Stimulated activated naive CD8-positive, alpha-beta T cell treated with anti-CD3 and anti-CD28 coated beads, Interleukin-15, Interleukin-2, amounts not matched to agents 100 ng/mL and 50 ng/mL, for 24 hours (primary cell): Measurements from ENCODE around the gene THOP1.

Source experiments
- H3K27ac Mint-ChIP-seq: one replicate; pipeline ENCODE4 v1.8.0; 2021; ENCODE audit warnings: mild to moderate bottlenecking, mixed read lengths
- H3K27me3 Mint-ChIP-seq: one replicate; pipeline ENCODE4 v1.8.0; 2021; ENCODE audit warnings: mixed read lengths
- H3K36me3 Mint-ChIP-seq: one replicate; pipeline ENCODE4 v1.8.0; 2021; ENCODE audit warnings: low read depth, mixed read lengths
- H3K4me1 Mint-ChIP-seq: one replicate; pipeline ENCODE4 v1.8.0; 2021; ENCODE audit warnings: low read depth, mixed read lengths
- H3K4me3 Mint-ChIP-seq: one replicate; pipeline ENCODE4 v1.8.0; 2021; ENCODE audit warnings: mild to moderate bottlenecking, mixed read lengths
- H3K9me3 Mint-ChIP-seq: one replicate; pipeline ENCODE4 v1.8.0; 2021; ENCODE audit warnings: mixed read lengths

THOP1 gene

GRCh38 chr19:2785244-2785997 is at the start of gene THOP1:
Gene THOP1 (plus strand): TSS chr19:2785503. CDS start chr19:2785663, 160 bp downstream.
- H3K27me3 Mint-ChIP-seq = no peaks in the 10 kb centered on the region
- no peaks in the 10 kb centered on the region for H3K9me3 Mint-ChIP-seq
- peaks cover 33% of the 10 kb centered on the region for H3K36me3 Mint-ChIP-seq
- H3K4me1 Mint-ChIP-seq = peaks cover 71% of the 10 kb centered on the region
- peak within 1 kb of the TSS; percentile 97 for H3K27ac Mint-ChIP-seq
- peak within 1 kb of the TSS; percentile 96 for H3K4me3 Mint-ChIP-seq

GRCh38 chr19:2736550-2737190 is 48.6 kb upstream of the THOP1 start:
- H3K4me1 Mint-ChIP-seq = peaks cover 15% of the 10 kb centered on the region
- peaks cover 4% of the 10 kb centered on the region for H3K27me3 Mint-ChIP-seq
- H3K27ac Mint-ChIP-seq = no peak overlapping the region
- peaks cover 38% of the 10 kb centered on the region for H3K36me3 Mint-ChIP-seq
- H3K4me3 Mint-ChIP-seq = no peak overlapping the region
- no peaks in the 10 kb centered on the region for H3K9me3 Mint-ChIP-seq

DNA sequence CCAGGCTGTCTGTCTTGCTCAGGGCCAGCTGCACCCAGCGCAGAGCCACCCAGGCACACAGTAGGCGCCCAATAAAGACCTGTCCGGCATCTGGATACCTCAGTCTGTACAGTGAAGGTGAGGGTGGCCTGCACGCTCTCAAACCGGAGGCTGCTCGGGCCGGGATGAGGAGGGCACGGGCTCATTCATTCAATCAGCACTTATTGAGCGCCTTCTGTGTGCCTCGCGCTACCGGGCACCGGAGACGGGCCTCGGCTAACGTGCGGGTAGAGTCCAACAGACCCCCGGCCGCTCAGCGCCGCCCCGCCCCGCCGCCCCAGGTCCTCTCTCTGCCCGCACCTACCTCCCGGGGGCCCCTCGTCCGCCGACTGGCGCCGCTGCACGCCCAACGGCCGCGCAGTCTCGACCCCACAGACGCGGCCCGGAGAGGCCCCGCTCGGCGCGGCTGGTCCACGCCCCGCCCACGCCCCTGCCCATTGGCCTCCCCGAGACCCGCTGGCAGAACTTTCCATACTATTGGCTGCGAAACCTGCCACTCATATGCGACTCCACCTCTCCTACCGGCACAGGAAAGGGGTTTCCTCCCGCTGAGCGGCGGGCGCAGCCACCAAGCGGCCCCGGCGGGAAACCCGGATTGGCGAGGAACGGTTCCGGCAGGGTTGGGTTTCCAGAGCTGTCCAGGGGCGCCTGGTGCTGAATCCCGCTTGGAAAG is 45.5 kb upstream of the THOP1 start, which contains the start of gene SLC39A3:
Gene SLC39A3, minus strand, starts transcription at position 416 of the 712 bp plus-strand sequence. CDS start 2,760 bp downstream, outside the sequence.
- peaks cover 28% of the 10 kb centered on the region for H3K36me3 Mint-ChIP-seq
- no peaks in the 10 kb centered on the region for H3K9me3 Mint-ChIP-seq

DNA sequence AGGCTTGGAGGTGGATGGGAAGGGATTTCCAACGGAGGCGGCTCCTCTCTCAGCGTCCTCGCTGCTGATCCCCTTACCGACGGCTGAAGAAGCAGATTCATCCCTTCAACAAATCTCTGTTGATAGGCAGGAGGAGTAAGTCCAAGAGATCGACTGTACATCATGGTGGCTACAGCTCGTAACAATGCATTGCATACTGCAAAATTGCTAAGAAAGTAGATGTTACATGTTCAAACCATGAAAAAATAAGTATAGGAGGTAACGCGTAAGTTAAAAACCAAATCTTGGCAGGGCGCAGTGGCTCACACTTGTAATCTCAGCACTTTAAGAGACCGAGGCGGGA is 45.0 kb upstream of the THOP1 start:
- H3K4me1 Mint-ChIP-seq = peaks cover 15% of the 10 kb centered on the region

More for the DNA sequence above, 45.5 kb upstream of the THOP1 start, which contains the start of gene SLC39A3:
- Mint-ChIP-seq H3K27ac (peak within 1 kb of the TSS; percentile 79), H3K27me3 (peaks cover 15% of the 10 kb centered on the region), H3K4me3 (peak within 1 kb of the TSS; percentile 93), H3K4me1 (peaks cover 15% of the 10 kb centered on the region)

DNA sequence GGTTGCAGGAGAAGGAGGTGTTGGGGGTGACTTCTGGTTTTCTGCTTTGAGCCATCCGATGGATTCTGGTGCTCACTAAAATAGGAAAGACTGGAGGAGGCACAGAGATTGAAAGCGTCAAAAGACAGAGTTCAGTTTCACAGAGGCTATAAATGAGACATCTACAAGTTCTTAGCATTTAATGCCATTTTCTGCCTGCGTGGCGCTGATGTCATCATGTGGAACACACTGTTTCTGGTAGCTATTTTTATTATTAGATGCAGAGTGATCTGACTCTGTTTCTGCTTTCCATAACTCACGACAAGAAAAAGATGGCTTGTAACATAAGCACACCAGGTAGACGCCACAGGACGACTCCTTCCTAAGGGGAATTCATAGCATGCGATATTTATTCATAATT is 42.2 kb upstream of the THOP1 start:
- peaks cover 14% of the 10 kb centered on the region for H3K4me1 Mint-ChIP-seq
- no peak overlapping the region for H3K27ac Mint-ChIP-seq
- no peaks in the 10 kb centered on the region for H3K9me3 Mint-ChIP-seq
- H3K4me3 Mint-ChIP-seq = no peak overlapping the region
- peaks cover 15% of the 10 kb centered on the region for H3K27me3 Mint-ChIP-seq
- H3K36me3 Mint-ChIP-seq = peaks cover 5% of the 10 kb centered on the region

More for the DNA sequence above, 45.0 kb upstream of the THOP1 start:
- H3K4me3 Mint-ChIP-seq = peak overlapping the region; percentile 49
- H3K9me3 Mint-ChIP-seq = no peaks in the 10 kb centered on the region
- no peak overlapping the region for H3K27ac Mint-ChIP-seq
- peaks cover 15% of the 10 kb centered on the region for H3K27me3 Mint-ChIP-seq
- peaks cover 24% of the 10 kb centered on the region for H3K36me3 Mint-ChIP-seq

DNA sequence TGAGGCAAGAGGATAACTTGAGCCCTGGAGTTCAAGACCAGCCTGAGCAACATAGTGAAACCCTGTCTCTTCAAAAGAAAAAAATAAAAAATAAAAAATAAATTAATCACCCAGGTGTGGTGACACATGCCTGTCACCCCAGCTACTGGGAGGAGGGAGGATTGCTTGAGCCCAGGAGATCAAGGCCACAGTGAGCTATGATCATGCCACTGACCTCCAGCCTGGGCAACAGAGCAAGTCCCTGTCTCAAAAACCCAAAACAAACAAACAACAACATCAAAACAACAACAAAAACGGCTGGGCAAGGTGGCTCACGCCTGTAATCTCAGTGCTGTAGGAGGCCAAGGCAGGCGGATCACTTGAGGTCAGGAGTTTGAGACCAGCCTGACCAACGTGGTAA is 41.2 kb upstream of the THOP1 start:
- Mint-ChIP-seq H3K4me1 (peaks cover 7% of the 10 kb centered on the region), H3K36me3 (no peaks in the 10 kb centered on the region), H3K4me3 (no peak overlapping the region), H3K9me3 (no peaks in the 10 kb centered on the region), H3K27me3 (peaks cover 15% of the 10 kb centered on the region), H3K27ac (no peak overlapping the region)

GRCh38 chr19:2747349-2747748 is 38.0 kb upstream of the THOP1 start:
- Mint-ChIP-seq H3K4me3 (no peak overlapping the region), H3K27ac (no peak overlapping the region), H3K9me3 (no peaks in the 10 kb centered on the region), H3K36me3 (no peaks in the 10 kb centered on the region), H3K4me1 (no peaks in the 10 kb centered on the region), H3K27me3 (peaks cover 7% of the 10 kb centered on the region)

- Mint-ChIP-seq H3K27ac (no peak overlapping the region), H3K9me3 (no peaks in the 10 kb centered on the region), H3K36me3 (peaks cover 21% of the 10 kb centered on the region), H3K4me1 (peaks cover 8% of the 10 kb centered on the region), H3K27me3 (no peaks in the 10 kb centered on the region), H3K4me3 (no peak overlapping the region)
Observed at GRCh38 chr19:2750808-2751437, 34.4 kb upstream of the THOP1 start.

DNA sequence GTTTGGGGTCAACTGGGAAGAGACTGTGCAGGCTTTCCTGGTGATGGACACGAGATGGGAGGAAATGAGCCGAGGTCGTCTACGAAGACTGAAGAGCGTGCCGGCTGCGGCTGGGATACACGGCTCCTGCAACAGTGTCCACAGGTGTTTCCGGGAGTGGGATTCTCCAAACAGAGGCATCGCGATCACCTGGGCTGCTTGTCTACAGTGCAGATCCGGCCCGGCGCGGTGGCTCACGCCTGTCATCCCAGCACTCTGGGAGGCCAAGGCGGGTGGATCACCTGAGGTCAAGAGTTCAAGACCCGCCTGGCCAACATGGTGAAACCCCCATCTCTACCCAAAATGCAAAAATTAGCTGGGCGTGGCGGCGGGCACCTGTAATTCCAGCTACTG is 33.9 kb upstream of the THOP1 start:
- Mint-ChIP-seq H3K9me3 (no peaks in the 10 kb centered on the region), H3K27me3 (no peaks in the 10 kb centered on the region), H3K27ac (no peak overlapping the region)

GRCh38 chr19:2754659-2755447 is 30.4 kb upstream of the THOP1 start:
- peaks cover 11% of the 10 kb centered on the region for H3K4me1 Mint-ChIP-seq
- no peaks in the 10 kb centered on the region for H3K9me3 Mint-ChIP-seq
- peaks cover 40% of the 10 kb centered on the region for H3K36me3 Mint-ChIP-seq
- no peaks in the 10 kb centered on the region for H3K27me3 Mint-ChIP-seq
- no peak overlapping the region for H3K27ac Mint-ChIP-seq
- H3K4me3 Mint-ChIP-seq = no peak overlapping the region

More for the DNA sequence above, 33.9 kb upstream of the THOP1 start:
- no peak overlapping the region for H3K4me3 Mint-ChIP-seq
- H3K4me1 Mint-ChIP-seq = peaks cover 8% of the 10 kb centered on the region
- H3K36me3 Mint-ChIP-seq = peaks cover 26% of the 10 kb centered on the region

DNA sequence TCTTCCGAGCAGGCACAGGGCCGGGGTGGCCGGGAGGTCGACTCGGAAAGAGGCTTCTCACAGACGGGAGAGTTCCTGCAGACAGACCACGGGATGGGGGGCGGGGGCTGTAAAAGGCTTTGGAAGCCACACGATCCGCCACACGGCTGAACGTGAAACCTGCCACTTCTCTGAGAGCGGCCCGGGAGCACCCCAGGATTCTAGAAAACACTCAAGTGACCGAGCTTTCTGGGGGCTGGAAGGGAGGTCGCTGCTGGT is 29.9 kb upstream of the THOP1 start:
- H3K27ac Mint-ChIP-seq = no peak overlapping the region
- no peak overlapping the region for H3K4me3 Mint-ChIP-seq
- H3K4me1 Mint-ChIP-seq = peaks cover 11% of the 10 kb centered on the region
- H3K36me3 Mint-ChIP-seq = peaks cover 42% of the 10 kb centered on the region
- no peaks in the 10 kb centered on the region for H3K27me3 Mint-ChIP-seq
- H3K9me3 Mint-ChIP-seq = no peaks in the 10 kb centered on the region

DNA sequence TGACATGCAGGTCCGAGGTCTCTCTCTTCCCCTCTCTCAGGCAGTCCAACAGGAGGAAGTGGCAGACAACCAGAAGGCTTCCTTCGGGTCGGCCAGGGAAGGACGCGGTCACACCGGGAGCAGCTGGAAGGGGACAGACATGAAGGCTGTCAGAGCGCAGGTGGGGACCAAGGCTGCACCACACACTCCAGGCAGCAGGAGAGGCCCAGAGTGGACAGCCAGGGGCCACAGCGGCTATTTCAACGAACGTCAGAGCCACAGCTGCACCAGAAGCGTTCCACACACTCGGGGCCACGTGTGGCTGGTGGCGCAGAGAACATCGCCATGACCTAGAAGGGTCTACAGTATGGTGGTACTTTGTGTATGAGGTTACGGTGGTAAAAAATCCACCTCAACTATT is 29.5 kb upstream of the THOP1 start:
- Mint-ChIP-seq H3K4me1 (peaks cover 11% of the 10 kb centered on the region), H3K27me3 (no peaks in the 10 kb centered on the region), H3K27ac (no peak overlapping the region), H3K9me3 (no peaks in the 10 kb centered on the region), H3K36me3 (peaks cover 43% of the 10 kb centered on the region), H3K4me3 (no peak overlapping the region)

- H3K36me3 Mint-ChIP-seq = peaks cover 47% of the 10 kb centered on the region
- H3K27ac Mint-ChIP-seq = no peak overlapping the region
- H3K4me1 Mint-ChIP-seq = peaks cover 11% of the 10 kb centered on the region
- no peaks in the 10 kb centered on the region for H3K9me3 Mint-ChIP-seq
- no peaks in the 10 kb centered on the region for H3K27me3 Mint-ChIP-seq
- H3K4me3 Mint-ChIP-seq = no peak overlapping the region
Observed at GRCh38 chr19:2756477-2756876, 28.8 kb upstream of the THOP1 start.
